Osteocyte (in vitro differentiated cells): ENCODE measurements around the gene ABHD16A. TPM values are rescaled to one million over a fixed set of nuclear protein-coding genes. Genes with fewer than 3 reads are reported as not detected.

Experiments used
- DNase-seq: peaks from one replicate; pipeline ENCODE4 v3.0.0; 2021; ENCODE audit warnings: mixed read lengths; ENCODE audit not compliant: unreplicated experiment; ENCODE audit errors: extremely low spot score
- H3K27ac Mint-ChIP-seq: one replicate; pipeline ENCODE4 v1.8.0; 2021; ENCODE audit warnings: mild to moderate bottlenecking, mixed read lengths; ENCODE audit not compliant: unreplicated experiment
- H3K27me3 Mint-ChIP-seq: one replicate; pipeline ENCODE4 v1.8.0; 2021; ENCODE audit warnings: mixed read lengths; ENCODE audit not compliant: unreplicated experiment
- H3K36me3 Mint-ChIP-seq: one replicate; pipeline ENCODE4 v1.8.0; 2021; ENCODE audit warnings: mixed read lengths; ENCODE audit not compliant: unreplicated experiment
- H3K4me1 Mint-ChIP-seq: one replicate; pipeline ENCODE4 v1.8.0; 2021; ENCODE audit warnings: mixed read lengths; ENCODE audit not compliant: unreplicated experiment
- H3K4me3 Mint-ChIP-seq: one replicate; pipeline ENCODE4 v1.8.0; 2021; ENCODE audit warnings: mild to moderate bottlenecking, moderate library complexity, mixed read lengths; ENCODE audit not compliant: unreplicated experiment
- H3K9me3 Mint-ChIP-seq: one replicate; pipeline ENCODE4 v1.8.0; 2021; ENCODE audit warnings: mixed read lengths; ENCODE audit not compliant: unreplicated experiment
- total RNA-seq: library from RNA; stranded (reverse); gene quantifications from 2 replicates; pipeline ENCODE4 v1.2.1, GENCODE V29; 2021
- TF ChIP-seq, protein P1 (sequence below): fragments of 200-600 bp; sonication (generic); IDR thresholded peaks from 2 replicates; pipeline ENCODE4 v1.5.0; 2021; ENCODE audit warnings: antibody characterized with exemption, mild to moderate bottlenecking, moderate library complexity

ABHD16A gene
- total RNA-seq, 1 donor from 2014 or later = 50.5 TPM

DNA sequence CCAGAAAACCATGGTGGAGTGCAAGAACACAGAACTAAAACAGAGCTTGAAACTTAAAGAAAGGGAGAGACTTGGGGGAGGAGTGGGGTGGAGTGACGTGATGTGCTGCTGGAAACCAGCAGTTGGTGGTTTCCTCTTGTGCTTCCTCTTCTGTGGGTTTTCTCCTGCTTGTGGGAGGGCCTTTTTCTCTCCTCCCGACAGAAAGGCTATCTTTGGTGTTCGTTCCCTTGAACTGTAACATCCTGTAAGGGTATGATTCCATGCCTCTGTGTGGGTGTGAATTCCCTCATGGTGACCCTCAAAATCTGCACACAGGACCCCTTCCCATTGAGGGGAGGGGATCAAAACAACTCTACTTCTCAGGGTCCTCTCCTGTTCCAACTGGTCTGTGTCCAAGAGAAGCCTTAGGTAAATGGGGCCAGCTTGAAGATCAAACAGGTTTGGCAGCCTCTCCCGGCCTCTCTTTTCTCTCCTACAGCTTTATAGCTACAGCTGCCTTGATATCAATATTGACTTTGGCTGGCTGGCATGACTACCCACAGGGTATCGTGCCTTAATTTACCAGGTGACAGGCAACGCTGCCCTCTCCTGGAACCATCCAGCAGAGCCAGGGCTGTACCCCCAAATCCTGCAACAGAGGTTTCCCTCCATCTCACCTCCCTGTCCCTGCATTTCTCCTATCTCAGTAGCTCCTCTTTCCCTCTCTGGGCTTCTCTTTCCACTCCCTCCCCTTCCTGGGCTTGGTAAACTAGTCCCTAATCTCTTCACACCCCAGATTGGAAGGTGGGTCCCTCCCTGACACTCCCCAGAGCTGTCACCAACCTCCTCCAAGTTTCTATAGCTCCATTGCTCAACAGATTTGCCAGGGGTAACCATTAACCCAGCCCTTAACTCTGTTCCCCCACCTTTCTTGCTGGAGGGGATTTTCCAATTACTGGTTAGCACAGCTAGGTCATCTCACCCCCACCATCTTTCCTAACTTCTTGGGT is 35.2 kb upstream of the ABHD16A start:
- DNase-seq = no peak
- Mint-ChIP-seq H3K36me3 (peaks cover 7% of the 10 kb centered on the region), H3K27ac (peak overlapping the region; percentile 96), H3K4me1 (peaks cover 52% of the 10 kb centered on the region), H3K9me3 (no peaks in the 10 kb centered on the region), H3K4me3 (peak overlapping the region; percentile 46), H3K27me3 (no peaks in the 10 kb centered on the region)
- TF ChIP-seq, protein P1, sequence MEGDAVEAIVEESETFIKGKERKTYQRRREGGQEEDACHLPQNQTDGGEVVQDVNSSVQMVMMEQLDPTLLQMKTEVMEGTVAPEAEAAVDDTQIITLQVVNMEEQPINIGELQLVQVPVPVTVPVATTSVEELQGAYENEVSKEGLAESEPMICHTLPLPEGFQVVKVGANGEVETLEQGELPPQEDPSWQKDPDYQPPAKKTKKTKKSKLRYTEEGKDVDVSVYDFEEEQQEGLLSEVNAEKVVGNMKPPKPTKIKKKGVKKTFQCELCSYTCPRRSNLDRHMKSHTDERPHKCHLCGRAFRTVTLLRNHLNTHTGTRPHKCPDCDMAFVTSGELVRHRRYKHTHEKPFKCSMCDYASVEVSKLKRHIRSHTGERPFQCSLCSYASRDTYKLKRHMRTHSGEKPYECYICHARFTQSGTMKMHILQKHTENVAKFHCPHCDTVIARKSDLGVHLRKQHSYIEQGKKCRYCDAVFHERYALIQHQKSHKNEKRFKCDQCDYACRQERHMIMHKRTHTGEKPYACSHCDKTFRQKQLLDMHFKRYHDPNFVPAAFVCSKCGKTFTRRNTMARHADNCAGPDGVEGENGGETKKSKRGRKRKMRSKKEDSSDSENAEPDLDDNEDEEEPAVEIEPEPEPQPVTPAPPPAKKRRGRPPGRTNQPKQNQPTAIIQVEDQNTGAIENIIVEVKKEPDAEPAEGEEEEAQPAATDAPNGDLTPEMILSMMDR = peak; percentile 35

DNA sequence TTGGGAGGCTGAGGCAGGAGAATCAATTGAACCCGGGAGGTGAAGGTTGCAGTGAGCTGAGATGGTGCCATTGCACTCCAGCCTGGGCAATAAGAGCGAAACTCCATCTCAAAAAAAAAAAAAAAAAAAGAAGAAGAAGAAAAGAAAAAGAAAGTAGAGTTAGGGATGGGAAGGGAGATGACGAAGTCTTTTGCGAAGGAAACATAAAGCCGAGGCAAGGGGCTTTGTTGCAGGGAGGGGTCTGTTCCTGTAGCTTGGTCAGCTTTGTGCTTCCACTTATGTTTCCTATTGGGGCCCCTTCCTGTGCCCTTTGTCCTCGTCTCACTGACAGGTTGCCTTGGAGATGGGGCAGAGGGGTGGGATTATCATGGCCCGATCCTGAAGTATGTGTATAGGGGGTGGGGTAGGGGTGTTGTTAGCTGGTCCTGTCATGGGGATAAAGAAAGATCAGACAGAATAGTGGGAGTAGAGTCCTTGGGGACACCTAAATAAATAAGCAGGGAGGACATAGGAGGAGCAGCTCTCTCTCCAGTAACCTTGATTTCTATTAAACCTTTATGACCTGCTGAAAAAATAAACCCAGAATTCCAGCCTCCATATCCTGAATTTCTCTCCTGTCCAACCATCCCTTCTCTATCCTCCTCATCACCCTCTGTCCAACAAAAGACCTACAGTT is 34.3 kb upstream of the ABHD16A start:
- H3K27ac Mint-ChIP-seq = peak overlapping the region; percentile 96
- no peaks in the 10 kb centered on the region for H3K27me3 Mint-ChIP-seq
- no peaks in the 10 kb centered on the region for H3K9me3 Mint-ChIP-seq
- DNase-seq = no peak
- peak overlapping the region; percentile 46 for H3K4me3 Mint-ChIP-seq
- H3K4me1 Mint-ChIP-seq = peaks cover 56% of the 10 kb centered on the region
- peaks cover 9% of the 10 kb centered on the region for H3K36me3 Mint-ChIP-seq
- TF ChIP-seq, protein P1 = no peak

DNA sequence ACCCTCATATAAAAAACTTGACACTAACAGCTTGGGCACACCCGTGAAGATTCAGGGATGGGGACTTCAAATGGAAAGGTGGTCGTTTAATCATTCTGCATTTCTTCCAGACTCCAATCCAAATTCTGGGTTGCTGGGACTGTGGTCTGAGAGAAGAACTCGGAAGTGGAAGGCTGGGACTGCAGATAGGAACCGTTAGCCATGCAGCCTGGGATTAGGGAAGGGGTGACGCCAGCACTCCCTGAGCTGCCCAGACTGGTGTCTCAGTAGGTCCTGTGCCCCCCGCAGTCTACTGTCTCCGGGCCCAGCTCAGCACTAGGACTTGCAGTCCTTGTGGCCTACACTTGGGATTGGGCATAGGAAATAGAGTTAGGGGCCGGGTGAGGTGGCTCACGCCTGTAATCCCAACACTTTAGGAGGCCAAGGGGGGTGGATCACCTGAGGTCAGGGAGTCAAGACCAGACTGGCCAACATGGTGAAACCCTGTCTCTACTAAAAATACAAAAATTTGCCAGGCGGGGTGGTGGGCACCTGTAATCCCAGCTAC is 33.7 kb upstream of the ABHD16A start:
- peak overlapping the region; percentile 96 for H3K27ac Mint-ChIP-seq
- no peaks in the 10 kb centered on the region for H3K27me3 Mint-ChIP-seq
- TF ChIP-seq, protein P1 = no peak
- DNase-seq = no peak
- peaks cover 58% of the 10 kb centered on the region for H3K4me1 Mint-ChIP-seq
- no peaks in the 10 kb centered on the region for H3K9me3 Mint-ChIP-seq
- peak overlapping the region; percentile 99 for H3K4me3 Mint-ChIP-seq
- peaks cover 14% of the 10 kb centered on the region for H3K36me3 Mint-ChIP-seq

DNA sequence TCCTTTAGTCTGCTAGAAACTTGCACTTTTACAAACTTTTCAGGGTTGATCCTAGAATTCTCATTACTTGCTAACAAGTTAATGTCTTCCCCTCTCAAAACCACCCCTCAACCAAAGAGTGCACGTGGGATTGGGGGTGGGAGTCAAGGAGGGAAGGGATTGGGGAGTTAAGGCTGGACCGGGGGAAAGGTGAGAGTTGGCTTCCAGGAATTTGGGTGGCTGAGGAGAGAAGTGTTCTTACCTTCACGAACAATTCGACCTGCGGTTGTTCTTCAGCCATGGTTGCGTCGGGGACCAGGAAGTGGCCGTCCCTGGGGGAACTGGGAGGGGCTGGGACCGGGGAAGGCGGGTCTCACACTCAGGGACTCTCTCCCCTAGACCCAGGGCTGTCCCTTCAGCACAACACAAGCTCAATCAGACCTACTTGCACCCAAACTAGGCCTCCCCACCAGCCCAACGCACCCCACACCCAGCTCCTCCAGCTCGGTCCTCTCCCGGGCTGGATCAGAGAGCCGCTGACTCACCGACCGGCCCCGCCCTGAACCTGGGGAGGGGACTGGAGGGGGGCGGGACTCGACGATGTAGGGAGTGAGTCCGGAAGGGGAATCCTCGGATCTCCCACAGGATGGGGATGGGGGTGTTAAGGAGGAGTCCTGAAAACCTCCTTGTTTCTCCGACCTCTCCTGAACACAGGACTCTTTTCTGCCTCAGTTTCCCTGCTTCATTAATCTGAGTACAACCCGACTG is 33.1 kb upstream of the ABHD16A start, which contains the start of gene CLIC1:
Gene CLIC1, minus strand, starts transcription at position 510 of the 747 bp plus-strand sequence. Its CDS starts 230 bp downstream, at position 280.
- Mint-ChIP-seq H3K27me3 (no peaks in the 10 kb centered on the region), H3K4me1 (peaks cover 58% of the 10 kb centered on the region), H3K4me3 (peak within 1 kb of the TSS; percentile 99), H3K36me3 (peaks cover 16% of the 10 kb centered on the region), H3K9me3 (no peaks in the 10 kb centered on the region), H3K27ac (peak within 1 kb of the TSS; percentile 96)
- TF ChIP-seq, protein P1 = no peak
- DNase-seq = peak; percentile 93
